Ishikawa (cell line): ENCODE data around the gene SERGEF.

Experiments
- EP300 ChIP-seq: IDR thresholded peaks from 2 replicates; pipeline ENCODE4 v1.6.1; 2012; ENCODE audit warnings: borderline replicate concordance
- MAX ChIP-seq: IDR thresholded peaks from 2 replicates; pipeline ENCODE4 v1.6.1; 2012
- NFIC ChIP-seq: IDR thresholded peaks from 2 replicates; pipeline ENCODE4 v1.6.1; 2012
- RAD21 ChIP-seq: IDR thresholded peaks from 2 replicates; pipeline ENCODE4 v1.6.1; 2012; ENCODE audit warnings: low read depth
- REST ChIP-seq: IDR thresholded peaks from 2 replicates; pipeline ENCODE4 v1.6.1; 2012; ENCODE audit warnings: low read depth, mild to moderate bottlenecking
- TAF1 ChIP-seq: IDR thresholded peaks from 2 replicates; pipeline ENCODE4 v1.6.1; 2012; ENCODE audit warnings: low read depth, mild to moderate bottlenecking
- TEAD4 ChIP-seq: IDR thresholded peaks from 2 replicates; pipeline ENCODE4 v1.6.1; 2012
- USF1 ChIP-seq: IDR thresholded peaks from 2 replicates; pipeline ENCODE4 v1.6.1; 2012
- YY1 ChIP-seq: IDR thresholded peaks from 2 replicates; pipeline ENCODE4 v1.6.1; 2012; ENCODE audit warnings: low read depth

- TF ChIP-seq TEAD4: no peak
- no peak for TF ChIP-seq MAX
- TF ChIP-seq YY1: no peak
- no peak for TF ChIP-seq EP300
- TF ChIP-seq NFIC: no peak
- no peak for TF ChIP-seq REST
- TF ChIP-seq TAF1: no peak
- TF ChIP-seq RAD21: no peak
- TF ChIP-seq USF1: no peak
These were observed 244.3 kb downstream of the SERGEF start for GRCh38 chr11:17768547-17768946.
